UCSD-AML1 (cell line): ENCODE data around the gene LAP3.

Source experiments
- DNase-seq: peaks from one replicate; lab custom pipeline; 2025; ENCODE audit not compliant: unreplicated experiment; lab: John Stamatoyannopoulos, UW

LAP3 gene

GRCh38 chr4:17616283-17616682, 39.3 kb downstream of the LAP3 start:
- no peak for DNase-seq

- no peak for DNase-seq
Observed at GRCh38 chr4:17618926-17619325, 41.9 kb downstream of the LAP3 start.

- no peak for DNase-seq
Observed at GRCh38 chr4:17619416-17620105, 42.6 kb downstream of the LAP3 start.

GRCh38 chr4:17623451-17624001, 46.5 kb downstream of the LAP3 start:
- no peak for DNase-seq

GRCh38 chr4:17624821-17625220, 47.8 kb downstream of the LAP3 start:
- no peak for DNase-seq

GRCh38 chr4:17630228-17630627, 53.2 kb downstream of the LAP3 start:
- no peak for DNase-seq

- no peak for DNase-seq
Observed at GRCh38 chr4:17633600-17633999, 56.6 kb downstream of the LAP3 start.

GRCh38 chr4:17635056-17635455, 58.1 kb downstream of the LAP3 start:
- DNase-seq: no peak

GRCh38 chr4:17636341-17636695, 59.3 kb downstream of the LAP3 start:
- DNase-seq: no peak

GRCh38 chr4:17636696-17637622, 60.0 kb downstream of the LAP3 start:
- DNase-seq: peak; percentile 65

GRCh38 chr4:17639136-17639535, 62.1 kb downstream of the LAP3 start:
- DNase-seq: no peak

- DNase-seq: no peak
Observed at GRCh38 chr4:17642398-17642783, 65.4 kb downstream of the LAP3 start.

- no peak for DNase-seq
Observed at GRCh38 chr4:17646693-17647092, 69.7 kb downstream of the LAP3 start.

GRCh38 chr4:17647176-17647806, 70.3 kb downstream of the LAP3 start:
- no peak for DNase-seq

GRCh38 chr4:17647927-17648326, 70.9 kb downstream of the LAP3 start:
- no peak for DNase-seq

- no peak for DNase-seq
Observed at GRCh38 chr4:17650406-17650805, 73.4 kb downstream of the LAP3 start.

GRCh38 chr4:17654701-17655100, 77.7 kb downstream of the LAP3 start:
- no peak for DNase-seq

GRCh38 chr4:17657090-17657489, 80.1 kb downstream of the LAP3 start:
- no peak for DNase-seq
